GM19372 (cell line): ENCODE measurements around the gene RPRD2.
"Not testable (repeated sequence)": the region's sequence is repeated elsewhere in the genome, so short reads cannot be mapped to it uniquely, and the experiment has no call there.

ENCODE experiments used
- ATAC-seq: cut with Tn5 transposase; IDR thresholded peaks from one replicate; pipeline ENCODE4 v1.9.1; 2021; ENCODE audit warnings: mild to moderate bottlenecking, low read depth, moderate library complexity; ENCODE audit not compliant: unreplicated experiment

RPRD2 gene

GRCh38 chr1:150363426-150364230, at the start of gene RPRD2:
TSS of gene RPRD2 (plus strand) at chr1:150364147. CDS start at chr1:150364715, 568 bp downstream.
- peak; percentile 89 for ATAC-seq

GRCh38 chr1:150314691-150315090, 49.3 kb upstream of the RPRD2 start:
- ATAC-seq: not testable (repeated sequence)

- ATAC-seq: no peak
These were observed 43.3 kb upstream of the RPRD2 start for GRCh38 chr1:150320667-150320978.

GRCh38 chr1:150321826-150322166, 42.2 kb upstream of the RPRD2 start:
- no peak for ATAC-seq

- ATAC-seq: no peak
These were observed 41.6 kb upstream of the RPRD2 start for GRCh38 chr1:150322310-150322709.

- ATAC-seq: no peak
These were observed 31.2 kb upstream of the RPRD2 start for GRCh38 chr1:150332651-150333290.

GRCh38 chr1:150346316-150346715, 17.6 kb upstream of the RPRD2 start:
- ATAC-seq: no peak

- no peak for ATAC-seq
These were observed 11.1 kb upstream of the RPRD2 start for GRCh38 chr1:150352866-150353265.

GRCh38 chr1:150362721-150363425, 1.1 kb upstream of the RPRD2 start:
- ATAC-seq: no peak

- peak; percentile 23 for ATAC-seq
These were observed 470 bp downstream of the RPRD2 start for GRCh38 chr1:150364231-150365003.

GRCh38 chr1:150365941-150366340, 2.0 kb downstream of the RPRD2 start:
- ATAC-seq: no peak

GRCh38 chr1:150366416-150367296, 2.7 kb downstream of the RPRD2 start:
- ATAC-seq: no peak

- ATAC-seq: no peak
These were observed 7.2 kb downstream of the RPRD2 start for GRCh38 chr1:150371110-150371509.

GRCh38 chr1:150372580-150372979, 8.6 kb downstream of the RPRD2 start:
- ATAC-seq: no peak

GRCh38 chr1:150376110-150376509, 12.2 kb downstream of the RPRD2 start:
- no peak for ATAC-seq

GRCh38 chr1:150383631-150384324, 19.8 kb downstream of the RPRD2 start:
- ATAC-seq: no peak

- no peak for ATAC-seq
These were observed 21.8 kb downstream of the RPRD2 start for GRCh38 chr1:150385537-150386445.

- no peak for ATAC-seq
These were observed 22.6 kb downstream of the RPRD2 start for GRCh38 chr1:150386592-150386991.
